ENCODE data around the gene ABHD12B.

ABHD12B gene, protein sequence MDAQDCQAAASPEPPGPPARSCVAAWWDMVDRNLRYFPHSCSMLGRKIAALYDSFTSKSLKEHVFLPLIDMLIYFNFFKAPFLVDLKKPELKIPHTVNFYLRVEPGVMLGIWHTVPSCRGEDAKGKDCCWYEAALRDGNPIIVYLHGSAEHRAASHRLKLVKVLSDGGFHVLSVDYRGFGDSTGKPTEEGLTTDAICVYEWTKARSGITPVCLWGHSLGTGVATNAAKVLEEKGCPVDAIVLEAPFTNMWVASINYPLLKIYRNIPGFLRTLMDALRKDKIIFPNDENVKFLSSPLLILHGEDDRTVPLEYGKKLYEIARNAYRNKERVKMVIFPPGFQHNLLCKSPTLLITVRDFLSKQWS

DNA sequence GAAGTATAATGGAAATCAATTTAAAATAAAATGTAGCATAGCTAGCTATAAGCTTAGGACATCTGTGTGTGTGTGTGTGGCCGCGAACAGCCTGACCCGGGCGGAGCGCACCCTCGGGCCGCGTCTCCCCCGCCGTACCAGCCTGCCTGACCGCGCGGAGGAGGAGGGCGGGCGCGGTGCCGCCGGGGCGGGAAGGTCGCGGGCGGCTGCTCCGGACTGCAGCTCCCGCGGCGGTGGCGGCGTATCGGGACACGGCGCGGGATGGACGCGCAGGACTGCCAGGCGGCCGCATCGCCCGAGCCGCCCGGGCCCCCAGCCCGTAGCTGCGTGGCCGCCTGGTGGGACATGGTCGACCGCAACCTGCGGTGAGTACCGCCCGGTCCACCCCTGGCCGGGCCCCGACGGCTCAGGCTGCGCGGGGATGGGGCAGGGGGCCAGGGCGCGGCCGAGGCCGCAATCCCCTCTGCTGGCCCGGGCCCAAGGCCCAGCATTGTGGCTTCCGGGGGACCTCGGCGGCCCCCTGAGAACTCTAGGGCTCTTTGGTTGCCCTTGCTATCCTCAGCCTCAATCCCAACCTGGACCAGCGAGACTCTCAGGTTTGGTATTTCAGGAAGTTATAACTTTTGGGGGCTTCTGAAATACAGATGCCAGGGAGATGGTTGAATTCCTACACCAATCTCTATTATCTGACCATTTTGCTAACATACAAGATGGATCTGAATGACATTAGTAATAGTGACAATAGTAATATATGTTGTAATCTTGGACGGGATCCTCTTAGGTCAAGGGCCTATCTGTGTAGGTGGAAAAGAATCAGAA is at the start of gene ABHD12B:
ABHD12B (plus strand) TSS at position 140 of the 819 bp plus-strand sequence; CDS start at position 262, 122 bp downstream.
- DNase-seq (ENCODE audit: low read depth in 2 of 2): no peak

DNA sequence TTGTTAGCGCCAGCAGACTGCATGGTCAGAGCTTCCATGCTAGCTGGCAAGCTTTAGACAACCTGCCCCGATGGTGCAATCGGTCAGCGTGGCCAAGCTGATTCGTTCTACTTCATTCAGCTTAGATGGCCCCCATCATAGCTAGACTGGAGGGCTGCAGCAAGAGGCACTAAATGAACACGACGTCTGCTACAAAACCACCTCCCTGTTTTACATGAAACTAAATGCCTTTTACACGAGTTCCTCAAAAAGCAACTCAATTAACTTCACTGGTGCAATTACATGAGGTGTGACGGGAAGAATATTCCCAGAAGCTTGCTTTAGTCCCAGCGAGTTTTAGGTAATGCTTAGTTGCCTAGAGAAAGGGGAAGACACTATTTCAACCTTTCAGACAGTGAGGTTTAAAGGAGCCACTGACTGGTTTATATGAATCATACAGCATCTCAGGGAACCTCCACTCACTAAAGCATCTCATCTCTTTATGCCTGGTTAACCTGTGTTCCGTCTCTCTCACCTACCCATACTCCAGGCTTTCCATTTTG is 49.3 kb upstream of the ABHD12B start:
- DNase-seq (ENCODE audit: low read depth in 2 of 2): no peak

- DNase-seq (ENCODE audit: low read depth in 2 of 2): no peak
Observed at GRCh38 chr14:50823051-50823761, 48.6 kb upstream of the ABHD12B start.

DNA sequence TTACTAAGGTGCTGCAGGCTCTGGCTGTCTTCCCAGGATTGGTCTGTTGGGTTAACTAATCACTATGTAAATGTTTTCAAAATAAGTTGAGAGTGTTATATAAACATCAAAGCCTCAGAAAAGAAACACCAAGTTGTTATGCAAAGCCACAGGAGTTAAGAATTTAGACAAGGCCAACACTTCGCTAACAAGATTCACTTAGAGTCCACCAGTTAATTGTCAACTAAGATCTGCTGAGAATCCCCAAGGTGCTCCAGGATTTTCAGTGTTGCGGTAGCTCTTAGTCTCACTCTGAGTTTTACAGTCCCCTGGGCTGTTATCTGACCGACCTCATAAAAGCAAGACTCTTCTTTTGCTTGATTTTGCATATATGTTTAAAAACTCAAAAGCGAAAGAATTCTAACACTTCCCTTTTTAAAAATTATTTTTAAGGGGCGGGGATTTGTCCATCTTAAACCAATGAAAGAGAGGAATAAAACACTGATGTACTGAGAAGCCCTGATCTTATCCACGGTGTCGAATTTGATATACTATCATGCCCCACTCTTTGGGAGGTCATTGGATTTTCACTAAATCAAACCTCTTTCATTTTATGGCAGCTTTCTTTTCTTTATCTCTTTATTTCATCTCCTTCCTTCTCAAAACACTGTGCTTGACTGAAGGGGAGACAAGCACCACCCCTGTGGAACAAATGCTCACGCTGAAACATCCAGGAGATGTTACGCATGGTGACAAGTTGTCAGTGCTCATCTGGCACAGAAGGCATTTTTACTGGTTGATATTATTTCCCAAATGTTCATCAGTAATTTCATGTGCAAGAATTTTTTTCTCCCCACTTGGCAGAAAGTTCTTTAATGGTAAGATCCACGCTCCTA is 47.9 kb upstream of the ABHD12B start:
- no peak for DNase-seq (ENCODE audit: low read depth in 2 of 2)

GRCh38 chr14:50825307-50825706 is 46.5 kb upstream of the ABHD12B start:
- no peak for DNase-seq (ENCODE audit: low read depth in 2 of 2)

GRCh38 chr14:50826681-50827080 is 45.2 kb upstream of the ABHD12B start:
- DNase-seq (ENCODE audit: low read depth in 2 of 2): no peak

DNA sequence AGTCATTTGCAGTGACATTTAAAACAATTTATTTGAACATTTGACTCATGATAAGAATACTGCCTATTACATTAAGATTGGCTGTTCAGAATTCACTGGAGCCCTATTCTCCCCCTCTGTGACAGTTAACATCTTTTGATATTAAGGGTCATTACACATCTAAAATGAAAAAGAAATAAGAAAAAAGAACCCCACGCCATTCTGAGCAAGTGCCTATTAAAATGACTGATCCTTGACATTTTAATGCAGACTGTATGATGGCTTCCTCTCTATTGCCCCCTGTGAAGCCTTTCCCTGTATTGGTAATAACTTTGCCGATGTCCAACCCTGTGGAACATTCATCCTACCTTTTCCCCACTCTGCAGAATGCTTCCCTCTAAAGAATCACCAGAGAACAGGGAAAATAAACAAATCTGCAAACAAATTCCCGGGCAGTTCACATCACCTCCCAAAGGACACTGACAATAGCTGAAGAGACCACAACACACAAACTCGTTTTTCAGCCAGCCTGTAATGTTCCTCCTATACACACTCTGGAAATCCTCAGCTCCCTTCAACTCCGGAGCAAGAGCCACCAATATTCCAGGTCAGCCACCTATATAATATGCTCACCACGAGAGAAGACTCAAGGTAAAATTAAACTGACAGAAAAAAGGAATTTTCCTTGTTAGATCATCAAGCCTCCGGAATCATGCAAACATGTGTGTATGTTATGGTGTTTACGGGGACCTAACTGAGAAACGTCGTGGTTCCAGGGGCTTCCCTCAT is 42.9 kb upstream of the ABHD12B start:
- DNase-seq (ENCODE audit: low read depth in 2 of 2): no peak

- no peak for DNase-seq (ENCODE audit: low read depth in 2 of 2)
Observed at GRCh38 chr14:50829489-50830043, 42.3 kb upstream of the ABHD12B start.

DNA sequence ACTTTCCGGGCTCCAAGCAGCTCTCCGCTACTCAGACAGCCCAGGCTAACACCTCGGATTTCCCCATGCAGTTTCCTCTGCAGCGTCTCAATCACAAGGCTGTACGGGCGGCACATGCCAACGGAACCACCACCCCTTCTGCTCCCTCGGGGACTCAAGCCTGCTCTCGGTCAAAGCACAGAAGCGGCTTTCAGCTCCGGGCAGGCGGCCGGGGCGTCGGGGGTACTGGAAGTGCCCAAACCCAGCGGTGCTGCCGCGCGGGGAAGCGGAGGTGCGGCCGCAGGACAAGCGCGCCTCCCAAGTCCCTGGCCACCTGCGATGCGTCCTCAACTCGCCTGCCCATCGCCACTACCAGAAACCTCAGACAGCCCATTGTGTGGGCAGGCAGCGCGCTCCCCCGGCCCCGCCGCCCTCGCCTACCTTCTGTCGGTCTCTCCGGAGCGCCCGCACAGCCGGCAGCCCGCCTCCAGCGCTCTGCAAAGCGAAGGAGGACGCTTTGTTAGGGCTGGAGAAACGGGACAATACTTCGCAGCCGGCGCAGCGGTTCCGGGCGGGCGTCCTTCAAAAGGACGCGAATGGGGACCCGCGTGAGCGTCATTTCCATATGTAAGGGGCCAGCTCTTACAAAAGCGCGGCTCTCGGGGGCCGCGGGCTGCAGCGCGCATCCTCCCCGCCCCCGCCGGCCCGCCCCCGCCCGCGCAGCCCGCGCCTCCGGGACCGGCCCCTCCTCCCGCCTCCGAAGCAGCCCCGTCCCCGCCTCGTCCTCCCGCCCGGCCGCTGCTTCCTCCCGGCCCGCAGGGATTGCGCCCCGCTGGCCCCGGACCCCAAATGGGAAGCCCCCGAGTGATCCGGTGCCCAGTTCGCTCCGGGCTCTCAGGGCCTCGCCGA is 41.6 kb upstream of the ABHD12B start:
- peak; percentile 31 to 34 for DNase-seq (ENCODE audit: low read depth in 2 of 2)

DNA sequence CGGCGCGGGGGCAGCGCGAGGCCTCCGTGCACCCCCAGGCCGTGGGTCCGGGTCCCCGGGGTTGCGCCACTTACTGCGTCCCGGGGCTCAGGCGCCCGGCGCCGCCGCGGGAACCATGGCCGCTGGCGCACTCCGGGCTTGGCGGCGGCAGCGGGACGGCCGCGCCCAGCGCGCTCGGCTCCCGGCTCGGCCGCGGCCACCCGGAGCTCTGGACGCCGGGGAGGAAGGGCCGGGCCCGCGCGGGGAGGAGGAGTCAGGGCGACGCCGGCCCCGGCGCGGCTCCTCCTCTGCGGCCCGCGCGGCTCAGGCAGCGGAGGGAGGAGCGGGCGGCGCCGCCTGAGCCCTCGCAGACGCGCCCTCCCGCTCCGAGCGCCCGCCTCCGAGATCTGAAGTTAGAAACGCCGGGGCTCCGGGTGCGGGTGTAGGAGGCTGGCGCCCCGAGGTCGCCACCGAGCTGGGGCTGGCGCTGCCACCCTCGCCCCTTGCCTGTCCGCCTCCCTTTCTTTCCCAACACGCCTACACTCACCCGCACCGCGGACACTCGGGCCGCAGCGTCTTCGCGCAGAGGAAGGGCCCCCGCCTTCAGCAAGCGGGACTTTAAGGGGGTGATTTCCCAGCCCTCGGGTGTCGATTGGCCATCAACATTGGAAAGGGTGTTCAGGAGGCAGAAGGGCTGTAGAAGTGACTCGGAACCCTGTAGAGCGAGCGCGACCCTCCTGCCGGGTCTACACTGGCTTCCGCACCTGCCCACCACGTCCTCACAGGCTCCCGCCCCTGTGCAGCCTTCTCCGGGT is 40.7 kb upstream of the ABHD12B start, which contains the start of gene NIN:
NIN (minus strand) TSS at position 231 of the 794 bp plus-strand sequence. CDS start 9,106 bp downstream, outside the sequence.
- DNase-seq (ENCODE audit: low read depth in 2 of 2): peak; percentile 40 to 66

DNA sequence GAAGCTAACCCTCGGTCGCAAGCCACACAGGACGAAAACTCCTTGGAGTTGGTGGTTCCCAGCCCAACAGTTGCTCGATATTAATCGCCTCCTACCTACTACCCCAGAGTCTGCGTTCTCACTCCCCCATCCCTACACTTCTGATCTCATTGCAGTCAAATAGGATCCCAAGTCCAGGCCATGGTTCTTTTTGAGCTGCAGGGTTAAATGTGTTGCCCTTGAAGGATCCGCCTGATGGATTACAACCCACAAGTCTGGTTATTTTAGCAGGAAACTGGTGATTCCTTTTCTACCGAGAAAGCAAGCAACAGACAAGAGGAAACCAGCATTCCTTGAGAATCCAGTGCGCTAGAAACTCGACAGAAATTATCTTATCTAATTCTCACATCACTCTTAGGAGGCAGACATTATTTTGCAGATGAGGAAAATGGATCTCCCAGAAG is 40.1 kb upstream of the ABHD12B start:
- DNase-seq (ENCODE audit: low read depth in 2 of 2): no peak

DNA sequence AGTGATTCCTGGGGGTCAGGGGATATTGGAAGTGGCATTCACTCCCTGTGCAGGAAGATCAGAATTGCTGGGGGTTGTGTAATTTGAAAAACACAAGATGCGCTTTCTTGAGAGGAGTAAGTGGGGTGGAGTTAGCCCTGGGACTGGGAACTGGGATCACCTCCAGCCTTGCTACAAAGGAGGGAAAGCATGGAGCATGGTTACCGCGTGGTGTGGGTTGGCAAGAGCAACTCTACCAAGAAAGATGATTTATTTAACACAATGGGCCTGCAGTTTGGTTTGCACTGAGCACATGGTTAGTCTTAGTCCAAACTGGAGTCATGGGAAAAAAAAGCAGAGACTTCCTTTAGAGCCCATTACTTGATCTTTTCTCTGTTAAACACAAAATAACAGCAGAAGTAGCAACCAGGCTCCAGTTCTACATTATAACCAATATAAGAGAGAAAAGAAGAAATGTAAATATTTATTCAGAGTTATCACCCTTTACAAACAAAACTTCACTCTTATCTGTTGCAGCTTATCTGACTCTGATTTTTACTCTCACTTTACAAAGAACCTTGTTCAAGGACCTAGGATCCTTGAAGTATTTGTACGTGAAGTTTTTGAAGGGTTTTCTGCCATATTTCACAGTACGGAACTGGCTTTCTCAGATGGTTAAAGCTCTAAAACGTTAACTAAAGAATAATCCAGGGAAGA is 38.8 kb upstream of the ABHD12B start:
- DNase-seq (ENCODE audit: low read depth in 2 of 2): no peak

DNA sequence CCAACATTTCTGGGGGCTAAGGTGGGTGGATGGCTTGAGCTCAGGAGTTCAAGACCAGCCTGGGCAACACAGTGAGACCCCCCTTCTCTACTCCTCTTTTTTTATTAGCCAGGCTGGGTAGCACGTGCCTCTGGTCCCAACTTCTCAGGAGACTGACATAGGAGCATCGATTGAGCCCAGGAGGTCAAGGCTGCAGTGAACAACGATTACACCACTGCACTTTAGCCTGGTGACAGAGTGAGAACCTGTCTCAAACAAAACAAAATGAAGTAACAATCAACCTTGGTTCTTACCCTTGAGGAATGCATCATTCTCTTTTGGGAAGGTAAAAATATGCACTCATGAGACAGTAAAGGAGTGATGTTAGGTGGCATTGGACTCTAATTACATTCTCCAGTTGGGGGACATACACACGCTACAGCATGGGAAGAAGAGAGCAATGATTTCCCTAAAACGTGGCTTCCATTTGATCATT is 37.0 kb upstream of the ABHD12B start:
- DNase-seq (ENCODE audit: low read depth in 2 of 2): no peak

- DNase-seq (ENCODE audit: low read depth in 2 of 2): no peak
Observed at GRCh38 chr14:50835280-50835679, 36.6 kb upstream of the ABHD12B start.

- no peak for DNase-seq (ENCODE audit: low read depth in 2 of 2)
Observed at GRCh38 chr14:50836515-50836914, 35.3 kb upstream of the ABHD12B start.

GRCh38 chr14:50837271-50837670 is 34.6 kb upstream of the ABHD12B start:
- DNase-seq (ENCODE audit: low read depth in 2 of 2): no peak

DNA sequence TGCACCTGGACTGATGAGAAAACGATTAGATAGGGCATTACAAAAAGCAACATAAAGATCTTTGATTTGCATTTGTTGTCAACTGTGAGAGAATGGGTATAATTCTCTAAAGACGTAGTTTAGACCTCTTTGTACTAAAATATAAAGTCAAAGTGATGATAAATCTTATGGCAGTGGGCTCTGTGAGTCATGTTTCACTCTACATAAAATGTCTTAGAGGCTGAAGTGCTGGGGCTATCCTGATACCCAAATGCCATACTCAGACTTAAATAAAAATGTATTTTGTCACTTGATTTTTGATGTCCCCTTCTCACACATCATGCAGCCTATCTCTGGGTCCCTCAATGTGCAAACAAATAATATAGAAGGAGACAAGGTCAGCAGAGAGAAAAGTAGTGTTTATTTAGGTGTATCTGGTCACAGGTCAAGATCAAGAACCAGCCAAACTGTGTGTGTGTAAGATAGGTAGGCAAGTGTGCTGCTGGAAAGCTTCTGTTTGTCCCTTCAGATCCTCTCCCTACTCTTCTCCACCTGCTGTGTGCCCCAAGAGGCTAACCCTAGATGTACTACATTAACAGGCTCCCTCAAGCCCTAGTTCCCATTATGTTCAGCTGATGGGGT is 33.9 kb upstream of the ABHD12B start:
- DNase-seq (ENCODE audit: low read depth in 2 of 2): no peak

Measured in stimulated activated CD4-positive, alpha-beta T cell treated with anti-CD3 and anti-CD28 coated beads, Interleukin-15, amount 100 ng/mL, for 48 hours (primary cell).